K562 (cell line): Measurements from ENCODE around the gene GDF11. TPM values are rescaled to one million over a fixed set of nuclear protein-coding genes. Genes with fewer than 3 reads are reported as not detected.
A peak's percentile ranks its signal among the peaks of the same experiment; 100 is the strongest.

ENCODE experiments used
- BRF1 ChIP-seq: IDR thresholded peaks from 3 replicates; pipeline ENCODE4 v1.6.1; 2011; ENCODE audit warnings: borderline replicate concordance, mild to moderate bottlenecking; ENCODE audit not compliant: insufficient read length; ENCODE audit errors: extremely low read depth
- CBX8 ChIP-seq: fragments of 200-600 bp; sonication (generic); IDR thresholded peaks from 2 replicates; pipeline ENCODE4 v1.6.1; 2012; ENCODE audit warnings: borderline replicate concordance, mixed run types, low read depth, mild to moderate bottlenecking, moderate library complexity, mixed read lengths, low read length, control low read depth, inconsistent platforms; ENCODE audit not compliant: poor library complexity, severe bottlenecking; ENCODE audit errors: extremely low read depth
- CCAR2 ChIP-seq: fragments of 200-400 bp; formaldehyde crosslinking; IDR thresholded peaks from 2 replicates; pipeline ENCODE4 v1.6.1; 2017; ENCODE audit warnings: mild to moderate bottlenecking, low read depth, low read length
- CLOCK ChIP-seq: fragments of 250-450 bp; sonication (Bioruptor Pico); IDR thresholded peaks from 2 replicates; pipeline ENCODE4 v1.4.0; 2020; ENCODE audit warnings: mild to moderate bottlenecking, moderate library complexity, borderline replicate concordance
- CREB3 ChIP-seq: fragments of 450-650 bp; conservative IDR thresholded peaks from 2 replicates; pipeline ENCODE4 v1.6.1; 2016; ENCODE audit warnings: missing genetic modification characterization, low read depth, mild to moderate bottlenecking, missing compliant biosample characterization, moderate library complexity
- DEAF1 ChIP-seq: fragments of 450-650 bp; formaldehyde crosslinking; IDR thresholded peaks from 2 replicates; pipeline ENCODE4 v1.4.0; 2020; ENCODE audit warnings: mild to moderate bottlenecking, moderate library complexity
- E2F3 ChIP-seq: fragments of 250-450 bp; sonication (Bioruptor Pico); IDR thresholded peaks from 2 replicates; pipeline ENCODE4 v1.4.0; 2020; ENCODE audit warnings: mild to moderate bottlenecking
- FOXK2 ChIP-seq, 2 experiments: fragments of 450-650 bp; IDR thresholded peaks in 1 of 2; conservative IDR thresholded peaks in 1 of 2; 2 replicates each; pipeline ENCODE4 v1.6.1; 2016; ENCODE audit warnings: low read depth in 2 of 2, mild to moderate bottlenecking in 1 of 2
- HDAC3 ChIP-seq: fragments of 450-650 bp; IDR thresholded peaks from 2 replicates; pipeline ENCODE4 v1.6.1; 2018; ENCODE audit warnings: borderline replicate concordance, mild to moderate bottlenecking, moderate library complexity; ENCODE audit not compliant: partially characterized antibody
- ILF3 ChIP-seq: fragments of 450-650 bp; IDR thresholded peaks from 2 replicates; pipeline ENCODE4 v1.6.1; 2018; ENCODE audit warnings: antibody characterized with exemption, mild to moderate bottlenecking, moderate library complexity, borderline replicate concordance
- LCOR ChIP-seq: sonication (generic); formaldehyde crosslinking; IDR thresholded peaks from 2 replicates; pipeline ENCODE4 v1.8.0; 2022; ENCODE audit warnings: mild to moderate bottlenecking, missing genetic modification reagents
- MLX ChIP-seq, 2 experiments: fragments of 450-650 bp in 1 of 2; sonication (generic) in 1 of 2; formaldehyde crosslinking; conservative IDR thresholded peaks; 2 replicates each; pipeline versions ENCODE4 v1.4.0 to v1.8.1; 2020 to 2022; ENCODE audit warnings: mild to moderate bottlenecking in 1 of 2, missing genetic modification reagents in 1 of 2
- MTA3 ChIP-seq: fragments of 450-650 bp; formaldehyde crosslinking; IDR thresholded peaks from 2 replicates; pipeline ENCODE4 v1.6.1; 2017; ENCODE audit warnings: mild to moderate bottlenecking, borderline replicate concordance
- POLR2A ChIP-seq: fragments of 450-650 bp; conservative IDR thresholded peaks from 2 replicates; pipeline ENCODE4 v1.6.1; 2016
- RCOR1 ChIP-seq, 2 experiments: IDR thresholded peaks; 2 replicates each; pipeline ENCODE4 v1.6.1; 2012; ENCODE audit warnings: low read depth in 2 of 2, low read length in 2 of 2, borderline replicate concordance in 1 of 2, improper control_type of control experiment in 1 of 2
- SRSF3 ChIP-seq: fragments of 200-400 bp; formaldehyde crosslinking; IDR thresholded peaks from 2 replicates; pipeline ENCODE4 v1.6.1; 2016; ENCODE audit warnings: mild to moderate bottlenecking, low read length, moderate library complexity; ENCODE audit not compliant: insufficient read depth
- U2AF1 ChIP-seq: fragments of 200-400 bp; formaldehyde crosslinking; optimal IDR thresholded peaks from 2 replicates; pipeline ENCODE3; 2017; ENCODE audit warnings: mild to moderate bottlenecking, low read depth, low read length, moderate library complexity
- ZKSCAN3 ChIP-seq: fragments of 250-450 bp; sonication (Bioruptor Pico); IDR thresholded peaks from 2 replicates; pipeline ENCODE4 v1.4.0; 2020
- ZNF140 ChIP-seq: fragments of 250-450 bp; sonication (Bioruptor Pico); IDR thresholded peaks from 2 replicates; pipeline ENCODE4 v1.8.0; 2021; ENCODE audit warnings: moderate library complexity, mild to moderate bottlenecking, inconsistent platforms
- ZNF146 ChIP-seq: IDR thresholded peaks from one replicate; pipeline ENCODE4 v1.6.1; 2018; ENCODE audit warnings: missing compliant biosample characterization; ENCODE audit not compliant: unreplicated experiment
- ZNF174 ChIP-seq: fragments of 250-450 bp; sonication (Bioruptor Pico); IDR thresholded peaks from 2 replicates; pipeline ENCODE4 v1.4.0; 2020; ENCODE audit warnings: mild to moderate bottlenecking
- ZNF717 ChIP-seq: fragments of 250-450 bp; sonication (Bioruptor Pico); IDR thresholded peaks from 2 replicates; pipeline ENCODE4 v1.5.0; 2021
- polyA plus RNA-seq, 8 experiments: library from polyadenylated mRNA; depleted of rRNA in 4 of 8; stranded (reverse) in 5 of 8; unstranded in 3 of 8; fragments of >200 nt; fragmentation: Nextera tagmentation in 2 of 8; fragmentation: Illumina TruSeq in 1 of 8; extraction: Ambion mirVana in 2 of 8; extraction: Trizol in 1 of 8; gene quantifications; 2 replicates each; pipeline versions ENCODE4 v1.2.1 to v1.2.3, GENCODE V29; 2011 to 2014; ENCODE audit warnings: inconsistent platforms in 1 of 8, missing spikeins in 1 of 8
- total RNA-seq, 7 experiments: library from RNA; depleted of rRNA in 6 of 7; stranded (reverse); fragments of >200 nt in 6 of 7; fragmentation: Illumina TruSeq in 2 of 7; extraction: Trizol in 2 of 7; gene quantifications; 2 replicates each; pipeline versions ENCODE4 v1.2.1 to v1.2.3, GENCODE V29; 2011 to 2021; ENCODE audit warnings: low replicate concordance in 1 of 7

Gene GDF11
- total and polyA plus RNA-seq, 9 of the 15 experiments (the other 6 are each of a cell fraction or from before 2014, with no cell fraction given): 1.4 to 15.7 (median 4.8) TPM

GRCh38 chr12:55724226-55724939, 18.5 kb upstream of the GDF11 start (continued):
- no peak for TF ChIP-seq MLX (CRISPR knock-in tag; conservative IDR thresholded peaks at IDR 0.05)
- TF ChIP-seq LCOR (CRISPR knock-in tag): no peak
- TF ChIP-seq E2F3 (CRISPR knock-in tag): no peak
- TF ChIP-seq POLR2A: peak; percentile 67
- TF ChIP-seq CBX8: no peak
- no peak for TF ChIP-seq RCOR1 (IDR thresholded peaks at IDR 0.05; ENCODE audit: borderline replicate concordance in 1 of 2, low read depth in 2 of 2, low read length in 2 of 2)
- TF ChIP-seq ZNF140 (CRISPR knock-in tag): no peak
- TF ChIP-seq MTA3: no peak
- no peak for TF ChIP-seq ZNF146 (CRISPR knock-in tag)
- no peak for TF ChIP-seq CREB3 (tag)
- no peak for TF ChIP-seq HDAC3
- no peak for TF ChIP-seq ZKSCAN3
- no peak for TF ChIP-seq CCAR2
- no peak for TF ChIP-seq SRSF3
- TF ChIP-seq ZNF717 (CRISPR knock-in tag): no peak
- TF ChIP-seq ILF3: no peak
- TF ChIP-seq ZNF174 (CRISPR knock-in tag): no peak
- TF ChIP-seq DEAF1: peak; percentile 65
- no peak for TF ChIP-seq FOXK2 (conservative IDR thresholded peaks at IDR 0.05 in 1 of 2, IDR thresholded peaks at IDR 0.05 in 1 of 2; ENCODE audit: low read depth in 2 of 2)
- no peak for TF ChIP-seq BRF1
- no peak for TF ChIP-seq CLOCK (CRISPR knock-in tag)
- TF ChIP-seq U2AF1: no peak
